NK-92 (cell line): ENCODE data around the gene HYAL2.
"Not testable (repeated sequence)": the region's sequence is repeated elsewhere in the genome, so short reads cannot be mapped to it uniquely, and the experiment has no call there.

Source experiments
- DNase-seq: peaks from one replicate; lab custom pipeline; 2025; ENCODE audit not compliant: unreplicated experiment; lab: John Stamatoyannopoulos, UW

The HYAL2 gene

DNA sequence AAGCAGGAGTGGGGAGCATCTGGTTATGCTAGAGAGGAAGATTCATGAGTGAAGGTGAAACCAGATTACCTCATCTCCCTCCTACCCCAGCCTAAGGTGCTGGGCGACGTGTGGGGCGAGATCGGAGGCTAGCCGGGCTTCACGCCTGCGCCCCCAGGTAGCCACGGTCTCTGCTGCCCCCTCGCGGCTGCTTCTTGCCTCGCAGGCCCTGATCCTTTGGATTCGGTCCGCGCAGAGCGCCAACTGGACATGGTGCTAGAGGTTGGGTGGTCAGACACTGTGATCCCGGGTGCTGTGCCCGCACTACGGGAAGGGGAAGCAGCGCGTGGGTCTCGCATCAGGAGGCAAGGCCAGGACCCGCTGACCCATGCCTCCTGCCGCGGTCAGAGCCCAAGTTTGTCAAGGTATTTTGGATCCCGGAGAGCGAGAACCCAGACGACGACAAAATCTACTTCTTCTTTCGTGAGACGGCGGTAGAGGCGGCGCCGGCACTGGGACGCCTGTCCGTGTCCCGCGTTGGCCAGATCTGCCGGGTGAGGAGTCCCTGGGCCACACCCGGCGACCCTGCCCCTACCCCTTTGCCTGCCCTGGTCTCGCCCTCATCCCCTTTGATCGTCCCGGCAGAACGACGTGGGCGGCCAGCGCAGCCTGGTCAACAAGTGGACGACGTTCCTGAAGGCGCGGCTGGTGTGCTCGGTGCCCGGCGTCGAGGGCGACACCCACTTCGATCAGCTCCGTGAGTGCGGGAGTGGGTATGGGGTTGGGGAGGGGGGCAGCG is 49.4 kb downstream of the HYAL2 start:
- DNase-seq: no peak

DNA sequence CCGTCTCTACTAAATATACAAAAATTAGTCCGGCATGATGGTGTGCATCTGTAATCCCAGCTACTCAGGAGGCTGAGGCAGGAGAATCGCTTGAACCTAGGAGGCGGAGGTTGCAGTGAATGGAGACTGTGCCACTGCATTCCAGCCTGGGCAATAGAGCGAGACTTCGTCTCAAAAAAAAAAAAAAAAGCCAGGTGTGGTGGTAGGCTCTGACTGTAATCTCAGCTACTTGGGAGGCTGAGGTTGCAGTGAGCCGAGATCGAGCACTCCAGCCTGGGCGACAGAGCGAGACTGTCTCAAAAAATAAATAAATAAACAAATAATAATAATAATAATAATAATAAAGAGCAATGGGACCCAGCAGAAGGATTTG is 50.0 kb downstream of the HYAL2 start:
- DNase-seq: not testable (repeated sequence)

DNA sequence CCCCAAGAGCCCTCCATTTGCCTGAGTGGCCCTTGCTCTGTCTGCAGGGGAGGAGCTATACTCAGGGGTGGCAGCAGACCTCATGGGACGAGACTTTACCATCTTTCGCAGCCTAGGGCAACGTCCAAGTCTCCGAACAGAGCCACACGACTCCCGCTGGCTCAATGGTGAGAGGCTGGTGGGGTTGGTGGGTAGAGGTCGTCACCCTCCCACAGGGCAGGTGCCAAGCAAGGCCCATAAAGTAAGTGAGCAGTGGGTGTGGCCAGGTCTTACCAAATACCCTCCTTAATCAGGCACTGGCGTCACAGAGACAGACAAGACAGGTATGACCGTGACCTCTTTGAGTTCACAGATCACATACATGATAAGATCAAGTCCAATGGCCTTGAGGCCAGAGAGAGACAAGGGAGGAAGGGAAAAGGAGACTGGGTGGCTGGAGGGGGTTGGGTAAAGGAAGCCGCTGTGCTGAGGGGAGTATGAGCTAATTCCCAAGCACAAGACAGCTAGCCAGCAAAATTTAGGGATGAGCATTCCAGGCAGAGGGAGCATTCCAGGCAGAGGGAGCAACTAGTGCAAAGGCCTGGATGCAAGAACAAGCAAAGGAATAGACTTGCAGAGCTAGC is 51.1 kb downstream of the HYAL2 start:
- no peak for DNase-seq

DNA sequence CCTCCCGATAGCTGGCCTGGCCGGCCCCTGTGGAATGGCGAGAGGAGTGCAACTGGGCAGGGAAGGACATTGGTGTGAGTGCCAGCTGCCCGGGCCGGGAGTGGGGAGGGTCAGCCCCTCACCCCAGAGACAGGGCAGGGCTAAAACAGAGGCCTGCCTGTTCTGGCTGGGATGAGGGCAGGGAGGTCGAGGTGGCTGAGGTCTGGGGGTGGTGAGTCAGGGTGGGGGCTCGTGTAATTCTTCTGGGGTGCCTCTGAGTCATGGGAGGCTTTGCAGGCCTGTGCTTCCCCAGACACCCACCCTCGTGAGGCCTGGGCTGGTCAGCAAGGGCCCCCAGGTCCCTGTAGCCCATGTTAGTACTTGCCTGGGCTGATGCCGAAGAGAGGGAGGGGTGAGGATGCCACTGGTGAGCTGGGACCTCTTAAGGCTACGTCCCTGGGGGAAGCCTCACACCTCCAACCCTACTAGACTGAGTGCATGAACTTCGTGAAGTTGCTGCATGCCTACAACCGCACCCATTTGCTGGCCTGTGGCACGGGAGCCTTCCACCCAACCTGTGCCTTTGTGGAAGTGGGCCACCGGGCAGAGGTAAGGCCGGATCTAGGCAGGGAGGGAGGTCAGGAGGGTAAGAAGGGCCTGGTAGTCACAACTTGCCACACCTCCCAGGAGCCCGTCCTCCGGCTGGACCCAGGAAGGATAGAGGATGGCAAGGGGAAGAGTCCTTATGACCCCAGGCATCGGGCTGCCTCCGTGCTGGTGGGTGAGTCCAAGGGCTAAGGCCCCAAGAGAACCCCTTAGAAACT is 51.9 kb downstream of the HYAL2 start:
- DNase-seq: no peak

DNA sequence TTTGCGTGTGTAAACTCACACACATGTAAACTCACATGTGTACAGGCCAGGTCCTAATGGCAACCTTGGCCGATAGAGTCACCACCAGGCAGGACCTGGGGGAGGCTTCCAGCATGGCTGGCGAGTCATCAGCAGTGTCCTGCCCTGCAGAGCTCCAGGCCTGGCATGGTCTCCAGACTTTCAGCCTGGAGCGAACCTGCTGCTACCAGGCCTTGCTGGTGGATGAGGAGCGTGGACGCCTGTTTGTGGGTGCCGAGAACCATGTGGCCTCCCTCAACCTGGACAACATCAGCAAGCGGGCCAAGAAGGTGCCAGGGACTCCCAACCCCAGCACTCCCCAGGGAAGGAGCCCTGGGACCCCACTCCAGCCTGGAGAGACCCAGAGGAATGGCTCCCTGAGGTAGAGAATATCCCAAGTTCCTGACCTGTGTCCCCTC is 52.5 kb downstream of the HYAL2 start:
- no peak for DNase-seq

DNA sequence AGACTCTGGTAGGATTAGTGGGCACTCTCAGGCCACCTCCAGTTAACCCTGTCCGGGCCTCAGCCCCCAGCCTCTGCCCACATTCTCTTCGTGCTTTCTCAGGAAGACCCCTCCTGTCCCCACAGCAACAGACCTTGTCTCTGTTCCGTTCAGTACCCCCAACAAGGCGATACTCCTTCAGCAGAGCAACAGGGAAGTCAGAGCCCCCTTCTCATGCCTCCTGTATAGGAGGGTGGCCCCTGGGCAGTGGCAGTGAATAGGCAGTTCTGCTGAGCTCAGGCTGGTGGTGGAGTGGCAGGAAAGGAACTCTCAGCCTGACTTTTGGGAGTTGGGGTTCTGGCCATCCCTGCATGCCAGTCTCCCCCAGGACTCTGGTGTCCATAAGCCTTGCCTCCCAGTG is 53.1 kb downstream of the HYAL2 start:
- DNase-seq: no peak

DNA sequence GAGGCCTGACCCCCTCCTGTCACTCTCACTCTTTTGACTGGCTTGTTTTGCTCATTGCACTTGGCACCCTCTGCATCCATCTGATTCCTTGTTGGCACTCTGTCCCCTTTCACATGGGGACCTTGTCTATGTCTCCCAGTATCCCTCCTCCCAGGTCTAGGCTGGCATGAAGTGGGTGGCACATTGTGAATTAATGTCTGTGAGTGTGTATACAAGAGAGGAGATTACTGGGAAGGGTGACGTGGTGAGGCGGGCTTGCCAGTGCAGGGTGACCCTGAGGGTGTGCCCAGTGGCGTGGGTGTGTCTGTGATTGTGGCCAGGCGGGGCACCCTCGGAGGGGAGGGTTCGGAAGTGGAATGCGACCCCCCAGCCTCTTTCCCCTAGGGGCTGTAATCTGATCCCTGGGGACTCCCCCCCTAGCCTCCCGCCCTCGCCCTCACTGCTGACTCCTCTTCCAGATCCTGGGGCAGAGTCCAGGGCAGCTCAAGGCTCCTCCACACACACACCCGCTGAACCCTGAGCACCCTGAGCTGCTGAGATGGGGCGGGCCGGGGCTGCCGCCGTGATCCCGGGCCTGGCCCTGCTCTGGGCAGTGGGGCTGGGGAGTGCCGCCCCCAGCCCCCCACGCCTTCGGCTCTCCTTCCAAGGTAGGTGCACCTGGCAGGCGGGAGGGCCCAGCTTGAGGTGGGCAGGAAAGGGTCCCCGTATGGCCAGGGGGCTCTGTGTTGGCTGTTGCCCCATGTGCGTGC is 53.7 kb downstream of the HYAL2 start, which contains the start of gene SEMA3B:
Gene SEMA3B (plus strand): TSS at position 445 of the 749 bp plus-strand sequence. CDS start 94 bp downstream, at position 539.
- DNase-seq: no peak

DNA sequence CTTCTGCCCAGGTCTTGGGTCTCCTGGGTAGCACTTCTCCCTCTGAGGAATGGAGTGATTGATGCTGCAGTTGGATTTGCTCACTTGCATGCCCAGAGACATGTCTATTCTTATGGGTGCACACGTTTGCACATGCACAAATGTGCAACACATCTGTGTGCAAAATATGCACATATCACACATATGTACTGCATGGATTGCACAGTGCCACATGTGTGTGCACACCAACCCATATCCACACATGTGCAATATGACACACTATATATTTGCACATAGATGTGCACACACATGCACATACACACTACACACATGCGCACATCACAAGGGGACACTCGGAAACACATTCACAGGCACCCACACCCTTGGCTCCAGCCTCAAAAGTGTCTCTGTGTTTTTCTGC is 54.3 kb downstream of the HYAL2 start:
- DNase-seq: no peak
